ENCODE results near the gene PPFIA4. TPM values are rescaled to one million over a fixed set of nuclear protein-coding genes. Genes with fewer than 3 reads are reported as not detected.
A peak's percentile ranks its signal among the peaks of the same experiment; 100 is the strongest.

PPFIA4 gene
- total and polyA plus RNA-seq, 9 of the 15 experiments (the other 6 are each of a cell fraction or from before 2014, with no cell fraction given): 0.07 to 12.0 (median 0.70) TPM

DNA sequence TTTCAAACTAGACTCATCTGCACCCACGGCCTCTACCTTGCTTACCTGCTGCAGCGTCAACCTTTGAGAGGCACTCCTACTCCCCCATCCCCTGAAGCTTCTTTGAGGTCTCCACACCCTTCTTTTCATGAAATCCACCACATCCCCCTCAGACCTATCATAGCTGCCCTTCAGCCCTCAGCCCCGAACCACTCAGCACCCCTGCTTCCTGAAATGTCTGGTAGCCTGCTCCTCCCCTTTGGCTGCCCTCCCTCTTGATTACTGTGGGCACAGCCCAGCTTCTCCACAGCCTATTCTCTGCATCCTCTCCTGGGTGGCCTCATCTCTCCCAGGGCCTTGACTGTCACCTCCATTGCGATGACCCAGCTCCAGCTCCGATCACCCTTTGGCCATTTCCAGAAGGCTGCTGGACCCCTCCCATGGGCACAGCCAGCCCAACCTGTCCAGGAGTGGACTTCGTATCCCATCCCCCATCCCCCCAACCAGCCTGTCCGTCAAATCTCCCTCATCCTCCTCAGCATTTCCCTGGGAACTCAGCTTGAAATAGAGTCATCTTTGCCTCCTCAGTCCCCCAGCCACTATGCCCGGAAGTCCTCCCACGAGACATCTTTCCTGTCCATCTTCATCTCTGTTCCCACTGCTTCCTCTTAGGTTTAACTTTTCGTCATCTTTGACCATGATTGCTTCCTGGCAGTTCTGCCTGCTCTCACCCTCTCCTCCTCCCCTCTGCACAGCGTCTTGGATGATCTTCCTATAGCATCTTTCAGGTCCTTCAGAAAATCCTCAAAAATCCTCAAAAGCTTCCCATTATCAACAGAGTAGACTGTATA lies 95.1 kb downstream of the PPFIA4 start (continued):
- TF ChIP-seq, protein P1, sequence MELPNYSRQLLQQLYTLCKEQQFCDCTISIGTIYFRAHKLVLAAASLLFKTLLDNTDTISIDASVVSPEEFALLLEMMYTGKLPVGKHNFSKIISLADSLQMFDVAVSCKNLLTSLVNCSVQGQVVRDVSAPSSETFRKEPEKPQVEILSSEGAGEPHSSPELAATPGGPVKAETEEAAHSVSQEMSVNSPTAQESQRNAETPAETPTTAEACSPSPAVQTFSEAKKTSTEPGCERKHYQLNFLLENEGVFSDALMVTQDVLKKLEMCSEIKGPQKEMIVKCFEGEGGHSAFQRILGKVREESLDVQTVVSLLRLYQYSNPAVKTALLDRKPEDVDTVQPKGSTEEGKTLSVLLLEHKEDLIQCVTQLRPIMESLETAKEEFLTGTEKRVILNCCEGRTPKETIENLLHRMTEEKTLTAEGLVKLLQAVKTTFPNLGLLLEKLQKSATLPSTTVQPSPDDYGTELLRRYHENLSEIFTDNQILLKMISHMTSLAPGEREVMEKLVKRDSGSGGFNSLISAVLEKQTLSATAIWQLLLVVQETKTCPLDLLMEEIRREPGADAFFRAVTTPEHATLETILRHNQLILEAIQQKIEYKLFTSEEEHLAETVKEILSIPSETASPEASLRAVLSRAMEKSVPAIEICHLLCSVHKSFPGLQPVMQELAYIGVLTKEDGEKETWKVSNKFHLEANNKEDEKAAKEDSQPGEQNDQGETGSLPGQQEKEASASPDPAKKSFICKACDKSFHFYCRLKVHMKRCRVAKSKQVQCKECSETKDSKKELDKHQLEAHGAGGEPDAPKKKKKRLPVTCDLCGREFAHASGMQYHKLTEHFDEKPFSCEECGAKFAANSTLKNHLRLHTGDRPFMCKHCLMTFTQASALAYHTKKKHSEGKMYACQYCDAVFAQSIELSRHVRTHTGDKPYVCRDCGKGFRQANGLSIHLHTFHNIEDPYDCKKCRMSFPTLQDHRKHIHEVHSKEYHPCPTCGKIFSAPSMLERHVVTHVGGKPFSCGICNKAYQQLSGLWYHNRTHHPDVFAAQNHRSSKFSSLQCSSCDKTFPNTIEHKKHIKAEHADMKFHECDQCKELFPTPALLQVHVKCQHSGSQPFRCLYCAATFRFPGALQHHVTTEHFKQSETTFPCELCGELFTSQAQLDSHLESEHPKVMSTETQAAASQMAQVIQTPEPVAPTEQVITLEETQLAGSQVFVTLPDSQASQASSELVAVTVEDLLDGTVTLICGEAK (IDR thresholded peaks at IDR 0.05): peak; percentile 28; the same call in 1 of the 2 replicates
- TF ChIP-seq, protein P1 (CRISPR knock-in tag; IDR thresholded peaks at IDR 0.05): no peak
- TF ChIP-seq, protein P2, sequence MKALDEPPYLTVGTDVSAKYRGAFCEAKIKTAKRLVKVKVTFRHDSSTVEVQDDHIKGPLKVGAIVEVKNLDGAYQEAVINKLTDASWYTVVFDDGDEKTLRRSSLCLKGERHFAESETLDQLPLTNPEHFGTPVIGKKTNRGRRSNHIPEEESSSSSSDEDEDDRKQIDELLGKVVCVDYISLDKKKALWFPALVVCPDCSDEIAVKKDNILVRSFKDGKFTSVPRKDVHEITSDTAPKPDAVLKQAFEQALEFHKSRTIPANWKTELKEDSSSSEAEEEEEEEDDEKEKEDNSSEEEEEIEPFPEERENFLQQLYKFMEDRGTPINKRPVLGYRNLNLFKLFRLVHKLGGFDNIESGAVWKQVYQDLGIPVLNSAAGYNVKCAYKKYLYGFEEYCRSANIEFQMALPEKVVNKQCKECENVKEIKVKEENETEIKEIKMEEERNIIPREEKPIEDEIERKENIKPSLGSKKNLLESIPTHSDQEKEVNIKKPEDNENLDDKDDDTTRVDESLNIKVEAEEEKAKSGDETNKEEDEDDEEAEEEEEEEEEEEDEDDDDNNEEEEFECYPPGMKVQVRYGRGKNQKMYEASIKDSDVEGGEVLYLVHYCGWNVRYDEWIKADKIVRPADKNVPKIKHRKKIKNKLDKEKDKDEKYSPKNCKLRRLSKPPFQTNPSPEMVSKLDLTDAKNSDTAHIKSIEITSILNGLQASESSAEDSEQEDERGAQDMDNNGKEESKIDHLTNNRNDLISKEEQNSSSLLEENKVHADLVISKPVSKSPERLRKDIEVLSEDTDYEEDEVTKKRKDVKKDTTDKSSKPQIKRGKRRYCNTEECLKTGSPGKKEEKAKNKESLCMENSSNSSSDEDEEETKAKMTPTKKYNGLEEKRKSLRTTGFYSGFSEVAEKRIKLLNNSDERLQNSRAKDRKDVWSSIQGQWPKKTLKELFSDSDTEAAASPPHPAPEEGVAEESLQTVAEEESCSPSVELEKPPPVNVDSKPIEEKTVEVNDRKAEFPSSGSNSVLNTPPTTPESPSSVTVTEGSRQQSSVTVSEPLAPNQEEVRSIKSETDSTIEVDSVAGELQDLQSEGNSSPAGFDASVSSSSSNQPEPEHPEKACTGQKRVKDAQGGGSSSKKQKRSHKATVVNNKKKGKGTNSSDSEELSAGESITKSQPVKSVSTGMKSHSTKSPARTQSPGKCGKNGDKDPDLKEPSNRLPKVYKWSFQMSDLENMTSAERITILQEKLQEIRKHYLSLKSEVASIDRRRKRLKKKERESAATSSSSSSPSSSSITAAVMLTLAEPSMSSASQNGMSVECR (CRISPR knock-in tag; IDR thresholded peaks at IDR 0.05): no peak
- no peak for TF ChIP-seq RBM17 (IDR thresholded peaks at IDR 0.05; ENCODE audit: borderline replicate concordance, low read depth, low read length)
- TF ChIP-seq, protein P3, sequence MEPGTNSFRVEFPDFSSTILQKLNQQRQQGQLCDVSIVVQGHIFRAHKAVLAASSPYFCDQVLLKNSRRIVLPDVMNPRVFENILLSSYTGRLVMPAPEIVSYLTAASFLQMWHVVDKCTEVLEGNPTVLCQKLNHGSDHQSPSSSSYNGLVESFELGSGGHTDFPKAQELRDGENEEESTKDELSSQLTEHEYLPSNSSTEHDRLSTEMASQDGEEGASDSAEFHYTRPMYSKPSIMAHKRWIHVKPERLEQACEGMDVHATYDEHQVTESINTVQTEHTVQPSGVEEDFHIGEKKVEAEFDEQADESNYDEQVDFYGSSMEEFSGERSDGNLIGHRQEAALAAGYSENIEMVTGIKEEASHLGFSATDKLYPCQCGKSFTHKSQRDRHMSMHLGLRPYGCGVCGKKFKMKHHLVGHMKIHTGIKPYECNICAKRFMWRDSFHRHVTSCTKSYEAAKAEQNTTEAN (CRISPR knock-in tag; IDR thresholded peaks at IDR 0.05): no peak
- TF ChIP-seq NFRKB (IDR thresholded peaks at IDR 0.05; ENCODE audit: low read depth): no peak
- TF ChIP-seq THAP7 (CRISPR knock-in tag; IDR thresholded peaks at IDR 0.05): no peak
- TF ChIP-seq RNF2 (IDR thresholded peaks at IDR 0.05): no peak
- TF ChIP-seq THRAP3 (IDR thresholded peaks at IDR 0.05; ENCODE audit: borderline replicate concordance): no peak
- TF ChIP-seq PKNOX1 (IDR thresholded peaks at IDR 0.05): 0 out of 2 replicates have a peak, but pooled peaks have one; percentile 20
